Measurements from ENCODE around the gene YPEL1. TPM values are rescaled to one million over a fixed set of nuclear protein-coding genes. Genes with fewer than 3 reads are reported as not detected.
A peak's percentile ranks its signal among the peaks of the same experiment; 100 is the strongest.

YPEL1 gene
- total RNA-seq: 104 TPM

- DNase-seq (ENCODE audit: low spot score in 2 of 2) (peak; percentile 99), FAIRE-seq (no peak)
Observed at GRCh38 chr22:21735200-21736083, at the start of gene YPEL1. Gene YPEL1 (minus strand): TSS chr22:21735794. CDS start chr22:21710744, 25,050 bp downstream.

GRCh38 chr22:21780259-21780658 lies 44.7 kb upstream of the YPEL1 start:
- FAIRE-seq (no peak), DNase-seq (ENCODE audit: low spot score in 2 of 2) (no peak)

GRCh38 chr22:21779444-21779843 lies 43.9 kb upstream of the YPEL1 start:
- FAIRE-seq: no peak
- DNase-seq (ENCODE audit: low spot score in 2 of 2): no peak

- no peak for DNase-seq (ENCODE audit: low spot score in 2 of 2)
- FAIRE-seq: no peak
Observed at GRCh38 chr22:21778705-21779363, 43.2 kb upstream of the YPEL1 start.

- no peak for DNase-seq (ENCODE audit: low spot score in 2 of 2)
- no peak for FAIRE-seq
Observed at GRCh38 chr22:21771631-21771976, 36.0 kb upstream of the YPEL1 start.

GRCh38 chr22:21768435-21768834 lies 32.8 kb upstream of the YPEL1 start:
- FAIRE-seq (no peak), DNase-seq (ENCODE audit: low spot score in 2 of 2) (no peak)

- FAIRE-seq (no peak), DNase-seq (ENCODE audit: low spot score in 2 of 2) (no peak)
Observed at GRCh38 chr22:21766691-21767462, 31.3 kb upstream of the YPEL1 start.

- no peak for FAIRE-seq
- DNase-seq (ENCODE audit: low spot score in 2 of 2): no peak
Observed at GRCh38 chr22:21765909-21766529, 30.4 kb upstream of the YPEL1 start.

- no peak for DNase-seq (ENCODE audit: low spot score in 2 of 2)
- FAIRE-seq: no peak
Observed at GRCh38 chr22:21764038-21764804, 28.6 kb upstream of the YPEL1 start.

GRCh38 chr22:21762712-21763581 lies 27.4 kb upstream of the YPEL1 start:
- DNase-seq (ENCODE audit: low spot score in 2 of 2) (no peak), FAIRE-seq (no peak)

GRCh38 chr22:21761994-21762680 lies 26.5 kb upstream of the YPEL1 start:
- DNase-seq (ENCODE audit: low spot score in 2 of 2) (no peak), FAIRE-seq (no peak)

GRCh38 chr22:21761086-21761485 lies 25.5 kb upstream of the YPEL1 start:
- no peak for FAIRE-seq
- no peak for DNase-seq (ENCODE audit: low spot score in 2 of 2)

- FAIRE-seq (no peak), DNase-seq (ENCODE audit: low spot score in 2 of 2) (no peak)
Observed at GRCh38 chr22:21760640-21761039, 25.0 kb upstream of the YPEL1 start.

- no peak for FAIRE-seq
- DNase-seq (ENCODE audit: low spot score in 2 of 2): no peak
Observed at GRCh38 chr22:21759646-21760376, 24.2 kb upstream of the YPEL1 start.

- FAIRE-seq (no peak), DNase-seq (ENCODE audit: low spot score in 2 of 2) (no peak)
Observed at GRCh38 chr22:21759093-21759492, 23.5 kb upstream of the YPEL1 start.

- no peak for FAIRE-seq
- no peak for DNase-seq (ENCODE audit: low spot score in 2 of 2)
Observed at GRCh38 chr22:21758091-21758864, 22.7 kb upstream of the YPEL1 start.

- no peak for FAIRE-seq
- no peak for DNase-seq (ENCODE audit: low spot score in 2 of 2)
Observed at GRCh38 chr22:21755851-21756284, 20.3 kb upstream of the YPEL1 start.

Data from frontal cortex (tissue), 4 donors.